NCI-H2081 treated with DMSO at 0.1 percent for 48 hours (cell line): Measurements from ENCODE around the gene SPACA6.
"Not testable (repeated sequence)": the region's sequence is repeated elsewhere in the genome, so short reads cannot be mapped to it uniquely, and the experiment has no call there.

Experiments
- DNase-seq: peaks from one replicate; lab custom pipeline; 2025; lab: John Stamatoyannopoulos, UW

Gene SPACA6

GRCh38 chr19:51735759-51736449 lies 42.8 kb downstream of the SPACA6 start:
- no peak for DNase-seq

- no peak for DNase-seq
Observed at GRCh38 chr19:51737389-51737788, 44.3 kb downstream of the SPACA6 start.

GRCh38 chr19:51737924-51738323 lies 44.8 kb downstream of the SPACA6 start:
- no peak for DNase-seq

- DNase-seq, result not testable (repeated sequence)
Observed at GRCh38 chr19:51738523-51738922, 45.4 kb downstream of the SPACA6 start.

GRCh38 chr19:51739466-51740213 lies 46.5 kb downstream of the SPACA6 start:
- no peak for DNase-seq

GRCh38 chr19:51740356-51740755 lies 47.2 kb downstream of the SPACA6 start:
- no peak for DNase-seq

GRCh38 chr19:51742789-51743188 lies 49.7 kb downstream of the SPACA6 start:
- no peak for DNase-seq

- DNase-seq, result no peak
Observed at GRCh38 chr19:51743405-51743804, 50.3 kb downstream of the SPACA6 start.

- DNase-seq, result no peak
Observed at GRCh38 chr19:51746731-51747130, 53.6 kb downstream of the SPACA6 start.

GRCh38 chr19:51749979-51750378 lies 56.8 kb downstream of the SPACA6 start:
- no peak for DNase-seq

GRCh38 chr19:51750400-51751094 lies 57.4 kb downstream of the SPACA6 start:
- no peak for DNase-seq

- no peak for DNase-seq
Observed at GRCh38 chr19:51751655-51752054, 58.5 kb downstream of the SPACA6 start, which contains the start of gene FPR1. FPR1 (minus strand) TSS chr19:51751878; CDS start chr19:51746994, 4,884 bp downstream.

GRCh38 chr19:51754109-51754508 lies 61.0 kb downstream of the SPACA6 start:
- DNase-seq, result no peak

GRCh38 chr19:51754770-51755169 lies 61.6 kb downstream of the SPACA6 start:
- DNase-seq, result no peak
